ENCODE results near the gene ABRACL.

The ABRACL gene

DNA sequence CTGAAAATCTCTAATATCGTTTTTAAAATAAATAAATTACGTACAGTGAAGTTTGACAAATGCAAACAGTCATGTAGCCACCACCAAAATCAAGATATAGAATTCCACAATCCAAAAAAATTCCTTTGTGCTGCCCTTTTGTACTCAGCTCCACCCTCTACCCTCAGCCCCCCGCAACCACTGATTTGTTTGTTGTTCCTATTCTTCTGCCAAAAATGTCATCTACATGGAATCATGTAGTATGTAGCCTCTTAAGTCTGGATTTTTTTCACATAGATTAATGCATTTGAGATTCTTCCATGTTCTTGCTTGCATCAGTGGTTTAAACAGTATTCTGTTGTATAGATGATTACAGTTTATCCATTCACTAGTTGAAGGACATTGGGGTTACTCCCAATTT lies 32.0 kb upstream of the ABRACL start:
- peak in 1 of 2 experiments; percentile 53 for DNase-seq (ENCODE audit: low read depth in 1 of 2, low spot score in 1 of 2)
- no peak for TF ChIP-seq JUND (IDR thresholded peaks at IDR 0.05; ENCODE audit: low read depth)
- in situ Hi-C loops (cut with HindIII; ENCODE audit: low pct_unique_long_range_greater_than_20kb, low sequenced_read_pairs), result no loop called here

DNA sequence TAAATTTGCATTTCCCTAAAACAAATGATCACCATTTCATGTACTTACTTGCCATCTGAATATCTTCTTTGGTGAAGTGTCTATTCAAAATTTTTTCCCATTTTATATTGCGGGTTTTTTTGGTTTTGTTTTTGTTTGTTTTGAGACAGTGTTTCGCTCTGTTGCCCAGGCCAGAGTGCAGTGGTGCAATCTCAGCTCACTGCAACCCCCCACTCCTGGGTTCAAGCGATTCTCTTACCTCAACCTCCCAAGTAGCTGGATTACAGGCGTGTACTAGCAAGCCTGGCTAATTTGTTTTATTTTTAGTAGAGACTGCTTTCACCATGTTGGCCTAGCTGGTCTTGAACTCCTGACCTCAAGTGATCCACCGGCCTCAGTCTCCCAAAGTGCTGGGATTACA lies 31.4 kb upstream of the ABRACL start:
- in situ Hi-C loops (cut with HindIII; ENCODE audit: low pct_unique_long_range_greater_than_20kb, low sequenced_read_pairs), result no loop called here
- DNase-seq (ENCODE audit: low read depth in 1 of 2, low spot score in 1 of 2), result no peak
- TF ChIP-seq JUND (IDR thresholded peaks at IDR 0.05; ENCODE audit: low read depth), result no peak

DNA sequence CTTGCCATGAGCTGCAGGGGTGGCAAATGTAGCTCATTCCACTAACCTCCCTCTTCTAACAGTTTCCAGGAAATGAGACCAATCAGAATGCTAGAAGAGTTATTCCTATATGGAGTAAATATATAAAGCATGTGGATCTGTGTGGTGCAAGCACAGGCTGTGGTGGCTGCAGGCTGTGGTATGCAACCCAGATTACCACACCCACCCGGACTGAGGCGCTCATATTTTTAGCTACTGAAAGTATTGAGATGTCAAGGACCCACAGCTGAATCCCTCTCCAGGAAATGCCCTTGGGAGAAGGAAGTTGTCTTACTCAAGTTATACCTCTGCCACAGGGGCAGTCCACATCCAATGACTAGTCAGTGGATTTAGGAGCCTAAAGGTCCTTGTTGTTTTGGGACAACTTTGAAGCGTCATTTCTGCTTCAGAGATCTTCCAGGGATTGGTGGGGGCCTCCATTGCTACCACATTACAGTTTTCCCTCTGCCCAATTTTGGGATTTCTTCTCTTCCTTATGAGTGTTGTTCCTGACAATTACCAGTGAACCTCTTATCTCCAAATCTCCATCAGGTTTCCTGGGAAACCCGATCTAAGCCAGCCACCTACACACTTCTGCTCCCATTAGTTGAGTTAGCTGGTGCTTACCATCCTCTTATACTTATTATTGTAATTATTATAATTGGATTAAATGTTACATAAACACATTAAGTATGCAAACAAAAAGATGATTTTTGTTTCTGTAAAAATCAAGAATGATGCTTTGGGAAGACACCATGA lies 28.4 kb upstream of the ABRACL start:
- no peak for TF ChIP-seq JUND (IDR thresholded peaks at IDR 0.05; ENCODE audit: low read depth)
- in situ Hi-C loops (cut with HindIII; ENCODE audit: low pct_unique_long_range_greater_than_20kb, low sequenced_read_pairs), result no loop called here
- no peak for DNase-seq (ENCODE audit: low read depth in 1 of 2, low spot score in 1 of 2)

DNA sequence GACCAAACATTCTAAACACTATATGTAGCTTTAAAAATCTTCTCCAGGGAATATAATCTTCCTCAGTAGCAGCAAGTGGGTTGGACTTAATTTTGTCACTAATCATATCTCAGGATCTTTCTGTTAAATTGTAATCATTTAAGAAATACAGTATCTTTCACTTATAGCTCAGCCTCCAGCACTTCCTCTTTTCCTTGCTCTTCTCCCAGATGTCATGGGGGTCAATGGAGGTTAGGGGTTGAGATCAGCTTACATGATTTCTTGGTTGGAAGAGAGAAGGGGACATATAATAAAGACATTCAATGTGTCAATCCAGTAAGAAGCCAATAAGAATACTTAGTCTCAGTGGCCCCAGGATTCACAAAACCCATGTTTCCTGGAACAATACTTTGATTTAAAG lies 24.8 kb upstream of the ABRACL start:
- in situ Hi-C loops (cut with HindIII; ENCODE audit: low pct_unique_long_range_greater_than_20kb, low sequenced_read_pairs), result no loop called here
- no peak for TF ChIP-seq JUND (IDR thresholded peaks at IDR 0.05; ENCODE audit: low read depth)
- DNase-seq (ENCODE audit: low read depth in 1 of 2, low spot score in 1 of 2), result no peak

DNA sequence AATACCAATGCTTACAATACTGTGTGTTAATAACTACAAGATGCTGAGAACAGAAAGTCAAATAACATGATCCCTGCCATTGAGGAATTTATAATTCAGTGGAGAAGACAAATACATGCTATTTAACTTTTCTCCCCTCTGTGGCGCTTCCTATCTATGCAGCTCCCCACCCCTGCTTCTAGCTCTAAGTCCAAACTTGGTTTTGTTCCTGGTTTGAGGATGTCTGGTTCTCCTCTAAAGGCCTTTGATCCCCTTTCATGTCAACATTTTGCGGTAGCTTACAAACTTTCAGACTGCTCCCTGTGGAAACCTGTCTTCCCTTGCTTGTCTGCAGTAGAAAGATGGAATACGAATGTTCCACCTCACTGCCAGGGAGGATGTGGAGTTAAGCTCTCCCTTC lies 22.1 kb upstream of the ABRACL start:
- no peak for DNase-seq (ENCODE audit: low read depth in 1 of 2, low spot score in 1 of 2)
- in situ Hi-C loops (cut with HindIII; ENCODE audit: low pct_unique_long_range_greater_than_20kb, low sequenced_read_pairs), result no loop called here
- TF ChIP-seq JUND (IDR thresholded peaks at IDR 0.05; ENCODE audit: low read depth), result no peak

DNA sequence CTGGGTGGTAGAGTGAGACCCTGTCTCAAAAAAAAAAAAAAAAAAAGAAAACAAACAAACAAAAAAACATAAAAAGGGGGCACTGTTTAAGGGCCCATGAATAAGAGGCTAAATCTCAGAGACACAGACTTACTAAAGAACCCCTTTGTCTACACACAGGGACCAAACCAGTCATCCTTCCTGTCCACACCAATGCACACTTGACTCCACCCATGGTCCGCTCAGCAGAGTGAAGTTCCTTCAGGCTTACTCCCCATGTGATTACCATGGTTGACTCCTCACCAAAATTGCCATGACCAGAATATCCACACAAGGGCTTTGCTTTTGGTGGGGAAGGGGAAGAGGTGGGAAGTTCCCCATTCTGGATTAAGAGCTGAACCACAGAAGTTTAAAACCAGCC lies 21.1 kb upstream of the ABRACL start:
- DNase-seq (ENCODE audit: low read depth in 1 of 2, low spot score in 1 of 2), result no peak
- in situ Hi-C loops (cut with HindIII; ENCODE audit: low pct_unique_long_range_greater_than_20kb, low sequenced_read_pairs), result no loop called here

DNA sequence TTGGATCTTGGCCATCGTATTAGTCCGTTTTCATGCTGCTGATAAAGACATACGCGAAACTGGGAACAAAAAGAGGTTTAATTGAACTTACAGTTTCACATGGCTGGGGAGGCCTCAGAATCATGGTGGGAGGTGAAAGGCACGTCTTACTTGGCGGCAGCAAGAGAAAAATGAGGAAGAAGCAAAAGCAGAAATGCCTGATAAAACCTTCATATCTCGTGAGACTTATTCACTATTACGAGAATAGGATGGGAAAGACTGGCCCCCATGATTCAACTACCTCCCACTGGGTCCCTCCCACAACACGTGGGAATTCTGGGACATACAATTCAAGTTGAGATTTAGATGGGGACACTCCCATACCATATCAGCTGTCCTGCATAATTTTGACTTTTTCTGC lies 20.4 kb upstream of the ABRACL start:
- in situ Hi-C loops (cut with HindIII; ENCODE audit: low pct_unique_long_range_greater_than_20kb, low sequenced_read_pairs), result no loop called here
- no peak for DNase-seq (ENCODE audit: low read depth in 1 of 2, low spot score in 1 of 2)
- no peak for TF ChIP-seq JUND (IDR thresholded peaks at IDR 0.05; ENCODE audit: low read depth)

More for the DNA sequence above, 21.1 kb upstream of the ABRACL start:
- TF ChIP-seq JUND (IDR thresholded peaks at IDR 0.05; ENCODE audit: low read depth), result no peak

DNA sequence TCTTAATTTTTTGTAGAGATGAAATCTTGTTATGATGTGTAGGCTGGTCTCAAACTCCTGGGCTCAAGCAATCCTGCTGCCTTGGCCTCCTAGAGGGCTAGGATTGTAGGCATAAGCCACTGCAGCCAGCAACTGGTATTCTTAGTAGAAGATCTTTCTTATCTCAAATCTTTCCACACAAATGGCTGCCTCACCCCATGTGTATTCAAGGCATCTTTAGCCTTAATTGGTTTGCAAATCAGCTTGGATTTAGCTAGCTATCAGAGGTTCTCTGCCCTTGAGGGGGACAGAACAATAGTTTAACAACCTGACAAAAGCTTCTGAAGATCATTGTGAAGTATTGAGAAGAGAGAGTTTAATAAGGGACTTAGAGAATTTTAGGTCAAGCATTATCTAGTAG lies 17.9 kb upstream of the ABRACL start:
- DNase-seq (ENCODE audit: low read depth in 1 of 2, low spot score in 1 of 2), result no peak
- TF ChIP-seq JUND (IDR thresholded peaks at IDR 0.05; ENCODE audit: low read depth), result no peak
- in situ Hi-C loops (cut with HindIII; ENCODE audit: low pct_unique_long_range_greater_than_20kb, low sequenced_read_pairs), result no loop called here

DNA sequence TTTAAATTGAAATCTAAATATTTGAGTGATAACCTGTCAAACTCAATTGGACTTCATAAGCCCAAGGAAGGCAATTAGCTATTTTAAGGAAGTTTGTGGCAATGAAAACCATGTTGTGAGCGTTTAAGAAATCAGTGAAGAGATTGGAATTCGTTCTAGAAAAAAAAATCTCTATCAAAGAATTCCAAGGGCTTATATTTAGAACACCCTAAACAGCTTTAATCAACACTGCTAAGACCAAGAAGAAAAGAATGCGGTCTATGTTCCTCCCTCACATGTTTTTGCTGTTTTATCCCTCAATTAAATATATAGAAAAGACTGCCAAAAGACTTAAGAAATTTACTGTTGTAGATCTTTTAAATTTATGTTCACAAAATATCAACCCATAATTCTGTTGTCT lies 16.6 kb upstream of the ABRACL start:
- no peak for DNase-seq (ENCODE audit: low read depth in 1 of 2, low spot score in 1 of 2)
- TF ChIP-seq JUND (IDR thresholded peaks at IDR 0.05; ENCODE audit: low read depth), result no peak
- in situ Hi-C loops (cut with HindIII; ENCODE audit: low pct_unique_long_range_greater_than_20kb, low sequenced_read_pairs), result no loop called here

DNA sequence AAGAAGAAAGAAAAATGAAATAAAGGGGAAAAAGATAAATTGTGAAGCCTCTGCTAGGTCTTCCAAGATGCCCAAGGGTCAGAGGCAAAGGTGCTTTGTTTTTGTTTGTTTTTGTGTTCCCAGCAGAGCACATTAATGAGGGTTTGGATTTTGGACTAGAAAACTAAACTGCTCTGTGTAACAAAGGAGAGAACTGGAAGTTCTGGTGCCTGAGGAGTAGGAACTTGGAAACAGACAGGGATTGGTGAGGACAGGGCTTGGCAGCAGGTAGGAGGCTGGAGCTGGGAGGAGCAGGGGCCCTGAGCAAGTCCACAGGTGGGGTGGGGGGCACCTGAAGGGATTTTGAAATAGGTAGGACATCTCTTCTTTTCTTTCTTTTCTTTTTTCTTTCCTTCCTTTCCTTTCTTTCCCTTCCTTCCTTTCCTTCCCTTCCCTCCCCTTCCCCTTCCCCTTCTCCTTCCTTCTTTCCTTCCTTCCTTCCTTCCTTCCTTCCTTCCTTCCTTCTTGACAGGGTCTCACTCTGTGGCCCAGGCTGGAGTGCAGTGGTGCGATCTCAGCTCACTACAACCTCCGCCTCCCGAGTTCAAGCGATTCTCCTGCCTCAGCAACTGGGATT lies 15.3 kb upstream of the ABRACL start:
- in situ Hi-C loops (cut with HindIII; ENCODE audit: low pct_unique_long_range_greater_than_20kb, low sequenced_read_pairs), result no loop called here
- TF ChIP-seq JUND (IDR thresholded peaks at IDR 0.05; ENCODE audit: low read depth), result no peak
- no peak for DNase-seq (ENCODE audit: low read depth in 1 of 2, low spot score in 1 of 2)

DNA sequence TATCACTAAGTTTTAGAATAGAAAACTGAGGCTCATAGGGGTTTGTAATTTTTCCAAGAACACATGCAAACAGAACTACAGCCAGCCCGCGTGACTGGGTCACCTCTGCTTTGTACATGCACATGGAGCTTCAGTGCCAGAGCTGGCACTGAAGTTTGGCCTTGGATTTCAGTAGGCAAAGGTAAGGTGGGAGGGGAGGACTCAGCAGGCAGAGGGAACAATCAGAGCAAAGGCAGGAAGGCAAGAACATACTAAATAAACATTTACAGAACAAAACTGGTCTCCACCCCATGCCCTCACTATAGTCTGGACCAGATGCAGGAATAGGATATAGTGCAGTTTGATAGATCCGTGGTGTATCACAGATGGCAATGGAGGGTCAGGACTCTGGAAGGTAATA lies 13.6 kb upstream of the ABRACL start:
- no peak for TF ChIP-seq JUND (IDR thresholded peaks at IDR 0.05; ENCODE audit: low read depth)
- in situ Hi-C loops (cut with HindIII; ENCODE audit: low pct_unique_long_range_greater_than_20kb, low sequenced_read_pairs), result no loop called here
- DNase-seq (ENCODE audit: low read depth in 1 of 2, low spot score in 1 of 2), result no peak

DNA sequence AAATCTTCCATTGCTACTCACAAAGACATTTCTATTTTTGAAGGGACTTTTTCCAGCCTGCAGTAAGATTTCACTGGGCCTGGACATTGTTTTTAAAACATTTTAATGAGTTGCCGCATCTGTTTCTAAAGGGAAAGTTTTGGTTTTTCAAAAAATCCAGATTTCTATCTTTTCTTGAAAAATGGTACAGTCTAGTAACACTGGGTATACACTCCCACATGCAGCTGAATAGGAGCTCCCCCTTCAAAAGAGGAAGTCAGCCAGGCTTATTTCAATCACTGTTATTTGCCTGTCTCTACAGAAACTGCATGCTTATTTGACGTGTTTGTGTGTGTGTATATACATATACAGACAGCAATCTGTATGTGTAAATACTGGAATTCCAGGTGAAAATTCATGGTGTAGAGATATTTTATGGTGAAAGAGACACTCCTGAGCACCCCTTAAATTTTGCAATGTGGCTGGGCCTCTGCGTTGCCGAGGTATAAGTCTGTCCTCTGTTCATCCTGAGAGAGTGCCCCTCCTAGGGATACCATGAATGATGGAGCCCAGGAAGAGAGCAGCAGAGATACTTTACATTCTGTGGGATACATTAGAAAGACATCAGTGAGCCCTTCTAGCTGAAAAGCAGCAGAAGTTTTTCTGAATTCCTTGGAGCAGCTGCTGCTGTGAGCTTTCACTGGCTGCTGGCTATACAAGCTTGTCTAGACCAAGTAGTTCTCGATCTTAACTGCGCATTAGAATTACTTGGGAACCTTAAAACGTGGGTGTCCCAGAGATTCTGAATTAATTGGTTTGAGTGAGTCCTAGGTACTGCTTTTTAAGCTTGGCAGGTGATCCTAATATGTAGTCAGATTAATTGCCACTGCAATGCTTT lies 12.0 kb upstream of the ABRACL start:
- in situ Hi-C loops (cut with HindIII; ENCODE audit: low pct_unique_long_range_greater_than_20kb, low sequenced_read_pairs), result no loop called here
- no peak for TF ChIP-seq JUND (IDR thresholded peaks at IDR 0.05; ENCODE audit: low read depth)
- no peak for DNase-seq (ENCODE audit: low read depth in 1 of 2, low spot score in 1 of 2)

DNA sequence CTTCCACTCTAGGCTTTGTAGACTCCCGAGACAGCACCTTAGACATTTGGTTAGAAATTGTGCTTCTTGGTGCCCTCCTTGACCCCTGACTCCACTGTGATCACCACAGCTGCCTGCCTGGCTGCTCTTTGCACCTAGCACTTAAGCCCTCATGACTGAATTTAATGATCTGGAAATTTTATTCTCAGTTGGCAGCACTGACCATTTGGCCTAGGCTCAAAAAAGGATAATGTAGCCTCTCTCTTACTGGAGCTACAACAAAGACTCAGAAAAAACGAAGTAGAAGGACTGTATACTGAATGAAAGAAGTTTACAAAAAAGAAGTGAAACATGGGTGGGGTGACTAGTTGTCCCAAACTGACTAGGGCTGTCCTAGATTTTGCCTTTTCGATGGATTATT lies 11.3 kb upstream of the ABRACL start:
- TF ChIP-seq JUND (IDR thresholded peaks at IDR 0.05; ENCODE audit: low read depth), result no peak
- in situ Hi-C loops (cut with HindIII; ENCODE audit: low pct_unique_long_range_greater_than_20kb, low sequenced_read_pairs), result no loop called here
- no peak for DNase-seq (ENCODE audit: low read depth in 1 of 2, low spot score in 1 of 2)
